WERI-Rb-1 (cell line): ENCODE measurements around the gene FBXW4.
A peak's percentile ranks its signal among the peaks of the same experiment; 100 is the strongest.

Source experiments
- DNase-seq: peaks from one replicate; pipeline ENCODE4 v3.0.0-alpha.2; 2020
- H3K27ac ChIP-seq: fragments of 250-450 bp; sonication (Bioruptor Pico); 2 replicates; pipeline ENCODE4 v1.5.1; 2020; ENCODE audit warnings: mild to moderate bottlenecking, moderate library complexity
- H3K27me3 ChIP-seq: fragments of 250-450 bp; sonication (Bioruptor Pico); 2 replicates; pipeline ENCODE4 v1.5.1; 2021; ENCODE audit warnings: mild to moderate bottlenecking, low read depth, moderate library complexity; ENCODE audit not compliant: insufficient read depth, severe bottlenecking
- H3K36me3 ChIP-seq: fragments of 250-450 bp; sonication (Bioruptor Pico); 2 replicates; pipeline ENCODE4 v1.5.1; 2020; ENCODE audit warnings: mild to moderate bottlenecking, moderate library complexity
- H3K4me3 ChIP-seq: 2 replicates; pipeline ENCODE4 v1.5.1; 2011; ENCODE audit warnings: low read depth, mild to moderate bottlenecking, control low read depth, low read length
- H3K9me3 ChIP-seq: fragments of 250-450 bp; sonication (Bioruptor Pico); 2 replicates; pipeline ENCODE4 v1.5.1; 2021; ENCODE audit warnings: mild to moderate bottlenecking, moderate library complexity; ENCODE audit not compliant: severe bottlenecking
- CTCF ChIP-seq: IDR thresholded peaks from 2 replicates; pipeline ENCODE4 v1.5.1; 2011; ENCODE audit warnings: low read depth, mild to moderate bottlenecking, control low read depth, inconsistent platforms, low read length

FBXW4 gene

GRCh38 chr10:101578192-101578591 is 116.8 kb downstream of the FBXW4 start:
- H3K4me3 ChIP-seq = no peak overlapping the region

GRCh38 chr10:101577121-101577871 is 117.7 kb downstream of the FBXW4 start:
- no peak for DNase-seq

More at GRCh38 chr10:101578192-101578591, 116.8 kb downstream of the FBXW4 start:
- Histone ChIP-seq H3K27ac (no peak overlapping the region), H3K36me3 (peaks cover 5% of the 10 kb centered on the region), H3K27me3 (no peaks in the 10 kb centered on the region), H3K9me3 (peaks cover 4% of the 10 kb centered on the region)
- no peak for TF ChIP-seq CTCF
- DNase-seq = no peak

GRCh38 chr10:101576211-101576863 is 118.6 kb downstream of the FBXW4 start:
- Histone ChIP-seq H3K4me3 (no peak overlapping the region), H3K27ac (peak overlapping the region; percentile 48), H3K27me3 (no peaks in the 10 kb centered on the region), H3K36me3 (peaks cover 5% of the 10 kb centered on the region), H3K9me3 (peaks cover 9% of the 10 kb centered on the region)
- DNase-seq = peak; percentile 78
- TF ChIP-seq CTCF = no peak

More at GRCh38 chr10:101577121-101577871, 117.7 kb downstream of the FBXW4 start:
- TF ChIP-seq CTCF = no peak
- Histone ChIP-seq H3K9me3 (peaks cover 9% of the 10 kb centered on the region), H3K27ac (peak overlapping the region; percentile 32; the same call in 1 of the 2 replicates), H3K36me3 (peaks cover 5% of the 10 kb centered on the region), H3K27me3 (no peaks in the 10 kb centered on the region), H3K4me3 (no peak overlapping the region)

GRCh38 chr10:101575580-101576210 is 119.3 kb downstream of the FBXW4 start:
- Histone ChIP-seq H3K27ac (peak overlapping the region; percentile 48), H3K36me3 (peaks cover 5% of the 10 kb centered on the region), H3K4me3 (no peak overlapping the region), H3K9me3 (peaks cover 9% of the 10 kb centered on the region), H3K27me3 (no peaks in the 10 kb centered on the region)
- no peak for DNase-seq
- no peak for TF ChIP-seq CTCF

- Histone ChIP-seq H3K36me3 (peaks cover 5% of the 10 kb centered on the region; the same call in 1 of the 2 replicates), H3K27me3 (no peaks in the 10 kb centered on the region), H3K4me3 (no peak overlapping the region), H3K27ac (peak overlapping the region; percentile 48; the same call in 1 of the 2 replicates), H3K9me3 (peaks cover 9% of the 10 kb centered on the region)
- no peak for TF ChIP-seq CTCF
- DNase-seq = no peak
Observed at GRCh38 chr10:101575091-101575490, 119.9 kb downstream of the FBXW4 start.
